NCI-H1417 treated with DMSO at 0.1 percent for 48 hours (cell line): ENCODE measurements around the gene OBP2A.

ENCODE experiments used
- DNase-seq: peaks from one replicate; lab custom pipeline; 2025; lab: John Stamatoyannopoulos, UW

OBP2A gene

DNA sequence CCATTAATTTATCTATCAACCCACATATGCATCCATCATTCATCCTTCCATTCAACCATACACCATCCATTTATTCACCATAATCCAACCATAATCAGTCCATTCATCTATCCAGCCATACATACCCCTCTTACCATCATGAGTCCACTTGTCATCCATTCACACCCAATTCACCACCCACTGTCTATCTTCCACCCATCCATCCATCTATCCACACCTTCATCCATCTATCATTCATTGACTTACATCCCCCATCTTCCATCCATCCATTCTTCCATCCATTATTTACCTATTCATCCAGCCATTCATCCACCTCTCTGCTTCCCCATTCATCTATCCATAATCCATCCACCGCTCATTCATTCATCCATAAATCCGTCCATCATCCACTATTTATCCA lies 33.4 kb downstream of the OBP2A start:
- no peak for DNase-seq

DNA sequence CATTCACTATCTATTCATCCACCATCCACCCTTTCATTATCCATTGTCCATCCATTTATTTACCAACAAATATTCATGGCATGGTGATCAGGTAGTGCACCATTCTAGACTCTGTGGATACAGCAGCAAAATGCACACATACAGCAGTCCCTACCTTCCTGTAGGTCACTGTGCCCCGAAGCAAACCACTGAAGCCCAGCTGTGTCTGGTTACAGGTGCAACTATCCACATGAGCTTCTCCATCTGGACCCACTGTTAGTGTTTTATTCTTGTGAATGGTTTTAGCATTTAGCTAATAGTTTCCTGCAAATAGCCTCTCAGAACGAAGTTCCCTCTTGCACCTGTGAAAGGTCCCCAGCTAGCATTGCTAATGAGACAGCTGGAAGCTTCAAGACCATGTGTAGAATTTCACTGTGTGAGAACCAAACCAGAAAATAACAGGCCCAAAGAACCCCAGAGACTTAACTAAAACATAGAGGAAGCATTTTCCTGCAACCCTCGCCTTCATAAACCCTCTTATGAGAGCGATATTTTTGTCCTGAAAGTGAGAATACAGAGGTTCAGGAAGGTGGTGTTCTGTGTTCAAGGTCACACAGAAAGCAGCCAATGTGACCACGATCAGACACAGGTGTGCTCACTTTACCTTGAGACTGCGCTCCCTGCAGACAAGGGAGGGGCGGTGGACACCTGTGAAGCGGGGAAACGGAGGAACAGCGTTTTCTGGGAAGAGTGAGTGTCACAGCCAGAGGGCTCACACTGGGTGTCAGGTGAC lies 34.1 kb downstream of the OBP2A start:
- DNase-seq, result no peak

DNA sequence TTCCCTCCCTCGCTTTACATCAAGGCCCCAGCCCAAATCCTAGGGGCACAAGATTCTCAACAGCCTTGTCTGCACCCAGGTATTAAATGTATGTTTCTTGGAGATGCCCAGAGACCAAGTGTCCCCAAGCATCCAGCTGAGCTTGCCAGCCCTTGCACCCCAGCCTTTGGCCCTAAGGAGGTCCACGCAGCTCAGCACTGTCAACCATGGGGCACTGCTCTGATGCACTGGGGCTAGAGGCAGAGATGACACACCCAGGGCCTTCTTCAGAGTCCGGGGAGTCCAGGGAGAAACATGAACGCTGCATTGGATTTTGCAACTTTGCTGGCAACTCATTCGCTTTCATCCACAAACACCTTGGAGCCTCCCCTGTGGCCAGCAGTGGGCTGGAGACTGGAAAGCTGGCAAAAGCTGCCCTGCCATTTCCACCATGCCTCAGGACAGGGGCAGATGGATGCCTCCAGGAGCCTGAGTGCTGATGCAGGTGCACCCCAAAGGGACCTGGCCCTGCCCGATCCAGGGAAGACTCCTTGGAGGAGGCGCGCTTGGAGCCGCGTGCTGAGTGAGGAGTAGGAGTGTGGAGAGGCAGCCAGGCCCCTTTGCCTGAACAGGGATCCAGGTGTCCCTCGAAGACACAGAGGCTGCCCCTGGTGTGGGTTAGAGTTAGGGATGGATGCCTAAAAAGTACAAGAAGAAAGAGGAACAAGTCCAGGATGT lies 34.9 kb downstream of the OBP2A start:
- no peak for DNase-seq

DNA sequence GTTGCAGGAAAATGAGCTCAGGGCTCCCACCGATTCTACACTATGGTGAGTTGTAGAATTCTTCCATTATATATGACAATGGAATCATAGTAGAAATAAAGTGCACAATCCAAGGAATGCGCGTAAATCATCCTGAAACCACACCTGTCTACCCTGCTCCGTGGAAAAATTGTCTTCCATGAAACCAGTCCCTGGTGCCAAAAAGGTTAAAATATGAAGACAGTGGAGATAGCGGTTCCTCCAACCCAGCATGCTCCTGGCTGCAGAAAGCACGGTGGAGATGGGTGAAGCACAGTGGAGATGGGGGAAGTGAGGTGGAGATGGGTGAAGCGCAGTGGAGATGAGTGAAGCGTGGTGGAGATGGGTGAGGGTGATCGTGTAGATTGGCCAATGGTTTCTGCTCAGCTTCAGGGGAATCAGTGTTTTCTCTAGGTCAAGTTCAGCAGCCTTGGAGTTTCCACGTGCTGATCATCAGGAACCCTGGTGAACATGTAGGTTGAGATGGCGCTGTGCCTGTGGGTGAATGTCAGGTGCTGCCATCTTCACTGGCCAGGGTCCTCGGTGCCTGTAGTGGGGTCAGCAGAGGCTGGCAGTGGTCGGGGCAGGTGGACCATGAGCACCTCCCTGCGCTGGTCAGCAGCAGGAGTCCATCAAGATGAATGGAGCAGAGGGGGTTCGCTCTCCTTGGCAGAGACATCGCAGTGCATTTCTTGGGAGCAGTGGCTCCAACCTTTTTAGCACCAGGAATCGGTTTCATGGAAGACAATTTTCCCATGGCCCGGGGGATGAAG lies 35.9 kb downstream of the OBP2A start:
- no peak for DNase-seq

DNA sequence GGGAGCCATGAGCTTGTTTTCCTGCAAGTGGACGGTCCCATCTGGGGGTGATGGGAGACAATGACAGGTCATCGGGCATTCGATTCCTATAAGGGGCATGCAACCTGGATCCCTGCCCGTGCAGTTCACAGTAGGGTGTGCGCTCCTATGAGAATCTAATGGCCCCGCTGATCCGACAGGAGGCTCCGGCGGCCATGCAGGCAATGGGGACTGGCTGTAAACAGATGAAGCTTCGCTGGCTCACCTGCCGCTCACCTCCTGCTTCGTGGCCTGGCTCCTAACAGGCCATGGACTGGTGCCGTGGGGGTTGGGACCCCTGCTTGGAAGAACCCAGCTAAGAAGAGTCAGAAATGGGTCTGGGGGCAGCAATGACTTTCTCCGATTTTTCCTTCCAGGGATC lies 36.6 kb downstream of the OBP2A start:
- DNase-seq, result no peak

DNA sequence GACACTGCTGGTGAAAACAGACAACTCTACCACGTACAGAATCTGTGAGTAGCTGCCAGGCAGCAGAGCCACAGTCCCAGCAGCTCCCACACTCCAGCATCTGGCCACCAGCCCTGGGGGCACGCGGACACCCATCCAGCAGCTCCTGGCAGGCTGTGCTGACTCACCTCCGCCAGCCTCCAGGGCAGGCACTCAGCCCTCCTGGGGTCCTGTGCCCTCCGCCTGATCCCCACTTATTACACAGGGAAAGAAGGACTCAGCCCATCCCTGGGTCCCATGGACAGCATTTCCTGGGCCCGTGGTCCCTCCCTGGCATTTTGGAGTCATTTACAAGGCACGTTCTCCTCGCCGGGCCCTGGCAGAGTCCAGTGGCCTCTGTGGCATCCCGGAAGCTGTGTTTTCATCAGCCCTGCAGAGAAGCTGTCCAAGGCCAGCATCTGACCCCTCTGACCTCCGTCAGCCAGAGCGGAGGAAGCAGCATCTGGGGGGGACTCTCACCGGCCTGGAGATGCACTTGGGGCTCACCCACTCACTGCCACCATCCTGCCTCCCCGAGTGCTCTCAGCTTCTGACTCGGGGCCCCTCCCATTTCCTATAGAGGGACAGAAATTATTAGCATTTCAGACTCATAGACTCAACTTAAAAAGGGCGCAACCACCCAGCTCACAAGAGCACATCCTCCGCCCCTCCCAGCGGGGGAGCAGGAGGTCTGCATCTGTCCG lies 37.2 kb downstream of the OBP2A start:
- DNase-seq, result no peak

DNA sequence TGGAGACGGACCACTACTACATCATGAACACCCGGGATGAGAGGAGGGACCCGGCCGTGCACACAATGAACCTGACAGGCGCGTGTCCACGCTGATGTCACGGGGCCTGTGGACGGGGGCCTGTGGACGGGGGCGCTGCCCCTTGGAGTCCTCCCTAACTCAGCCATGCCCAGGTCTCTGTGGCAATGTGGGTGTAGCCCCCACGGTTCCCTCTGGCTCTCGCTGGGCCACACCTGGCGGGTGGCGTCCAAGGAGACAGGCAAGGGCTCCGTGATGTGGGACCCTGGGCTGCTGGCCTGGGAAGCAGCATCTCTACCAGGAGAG lies 37.7 kb downstream of the OBP2A start:
- no peak for DNase-seq

DNA sequence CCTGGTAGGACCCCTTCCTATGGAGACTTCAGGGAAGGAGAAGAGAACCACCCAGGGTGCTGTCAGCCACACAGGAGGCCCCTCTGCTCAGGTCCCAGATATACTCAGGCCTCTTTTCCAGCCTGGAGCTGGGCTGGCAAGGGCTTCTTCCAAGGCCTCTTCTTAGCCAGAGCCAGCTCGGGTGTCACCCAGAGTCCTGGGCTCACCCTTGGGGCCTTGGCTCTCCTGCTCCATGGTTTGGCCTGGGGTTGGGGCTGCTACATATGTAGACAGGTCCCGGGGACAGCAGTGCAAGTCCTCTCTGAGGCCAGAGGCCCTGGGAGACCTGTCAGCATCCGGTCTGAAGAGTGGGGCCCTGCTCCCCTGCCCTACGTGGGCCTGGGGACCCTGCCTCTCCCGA lies 38.4 kb downstream of the OBP2A start:
- no peak for DNase-seq

DNA sequence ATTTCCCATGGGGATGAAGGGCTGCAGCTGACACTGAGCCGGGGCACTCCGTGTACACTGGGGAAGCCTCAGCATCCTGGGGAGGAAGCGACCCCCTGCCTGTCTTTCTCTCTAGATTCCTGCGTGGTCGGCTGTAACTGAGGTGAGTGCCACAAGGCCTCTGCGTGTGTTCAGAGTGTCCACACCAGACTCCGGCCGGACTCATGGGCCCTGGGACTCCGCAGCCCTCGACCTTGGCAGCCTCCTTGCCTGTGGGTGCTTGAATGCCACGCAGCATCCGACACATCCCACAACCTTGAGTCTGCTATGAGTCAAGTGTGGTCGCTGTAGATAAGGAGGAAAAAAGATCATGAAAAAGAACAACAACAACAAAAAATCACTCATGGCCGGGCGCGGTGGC lies 39.0 kb downstream of the OBP2A start:
- no peak for DNase-seq

DNA sequence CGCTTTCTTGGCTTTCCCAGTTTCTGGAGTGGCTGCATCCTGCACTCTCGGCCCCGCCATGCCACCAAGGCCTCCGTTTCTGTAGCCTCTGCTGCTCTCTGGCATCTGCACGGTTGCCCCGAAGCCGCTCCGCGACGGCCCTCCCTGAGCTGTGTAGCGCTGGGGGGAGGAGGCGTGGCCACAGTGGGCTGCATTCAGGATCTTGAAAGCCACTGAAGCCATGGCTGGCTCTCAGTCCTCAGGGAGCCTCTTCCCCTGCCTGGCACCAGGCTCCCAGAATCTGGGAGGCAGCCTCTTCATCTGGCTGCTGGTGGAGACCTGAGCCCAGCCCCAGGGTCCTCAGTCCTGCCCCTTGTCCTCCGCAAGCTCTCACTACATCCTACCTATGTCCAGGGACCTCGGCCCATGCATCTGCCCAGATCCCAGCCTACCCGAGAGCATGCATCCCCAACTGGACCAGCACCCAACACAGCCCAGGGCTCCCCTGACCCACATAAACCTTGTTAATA lies 40.7 kb downstream of the OBP2A start:
- DNase-seq, result no peak

DNA sequence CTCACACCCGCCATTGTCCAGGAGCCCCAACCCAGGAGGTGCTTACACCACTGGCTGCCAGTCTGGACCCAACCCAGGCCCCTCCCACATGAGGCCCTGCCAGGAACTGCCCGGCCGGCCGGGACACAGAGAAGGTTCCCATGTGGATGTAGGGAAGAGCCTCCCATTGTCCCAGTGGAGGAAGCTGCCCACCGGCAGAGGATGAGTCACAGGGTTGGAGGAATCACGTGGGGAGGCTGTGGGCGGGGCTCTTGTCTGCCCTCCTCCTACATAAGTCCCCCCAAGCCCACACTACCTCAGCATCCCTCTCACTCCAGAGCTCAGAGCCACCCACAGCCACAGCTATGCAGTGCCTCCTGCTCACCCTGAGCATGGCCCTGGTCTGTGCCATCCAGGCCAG lies 41.7 kb downstream of the OBP2A start:
- DNase-seq, result no peak

DNA sequence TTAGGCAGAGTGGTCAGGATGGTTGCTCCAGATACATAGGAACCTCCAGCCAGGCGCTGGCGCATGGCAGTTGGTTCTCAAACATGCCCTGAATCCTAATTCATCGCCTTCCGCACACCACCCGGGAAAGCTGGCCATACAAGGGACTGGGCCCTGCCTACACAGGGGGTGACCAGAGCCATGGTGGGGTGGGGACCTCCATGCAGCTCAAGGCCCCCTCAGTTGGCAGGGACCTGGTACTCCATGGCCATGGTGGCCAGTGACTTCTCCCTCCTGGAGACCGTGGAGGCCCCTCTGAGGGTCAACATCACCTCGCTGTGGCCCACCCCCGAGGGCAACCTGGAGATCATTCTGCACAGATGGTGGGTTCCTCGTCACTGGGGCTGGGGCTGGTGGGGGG lies 42.4 kb downstream of the OBP2A start:
- DNase-seq, result no peak

DNA sequence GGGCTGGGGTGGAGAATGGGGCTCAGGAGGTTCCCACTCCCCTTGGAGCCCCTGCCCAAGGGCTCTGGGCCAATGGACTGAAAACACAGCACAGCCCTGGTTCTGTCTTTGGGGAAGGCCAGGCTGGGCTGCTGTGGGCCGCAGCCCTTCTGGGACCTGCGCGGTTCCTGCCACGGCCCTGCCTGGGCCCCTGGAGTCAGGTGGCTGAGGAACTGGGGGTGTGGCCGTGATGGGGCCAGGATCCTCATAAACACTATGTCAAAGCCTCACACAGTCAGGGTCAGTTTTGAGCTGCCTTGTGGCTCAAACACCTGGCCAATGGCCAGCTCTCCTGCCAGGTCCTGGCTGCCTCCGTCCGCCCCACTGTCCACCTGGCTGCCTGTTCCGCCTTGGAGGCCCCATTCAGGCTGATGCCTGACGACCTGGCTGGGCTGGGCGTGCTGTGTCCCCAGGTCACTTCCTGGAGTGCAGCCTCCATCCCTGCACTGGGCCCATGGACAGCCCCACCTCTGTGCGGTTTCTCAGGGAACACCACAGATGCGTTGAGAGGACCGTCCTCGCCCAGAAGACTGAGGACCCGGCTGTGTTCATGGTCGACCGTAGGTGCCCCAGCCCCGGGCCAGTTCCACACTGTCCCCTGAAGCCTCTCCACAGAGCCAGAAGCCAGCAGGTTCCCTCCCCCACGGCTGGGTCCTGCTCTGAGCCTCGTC lies 43.1 kb downstream of the OBP2A start:
- DNase-seq, result no peak

DNA sequence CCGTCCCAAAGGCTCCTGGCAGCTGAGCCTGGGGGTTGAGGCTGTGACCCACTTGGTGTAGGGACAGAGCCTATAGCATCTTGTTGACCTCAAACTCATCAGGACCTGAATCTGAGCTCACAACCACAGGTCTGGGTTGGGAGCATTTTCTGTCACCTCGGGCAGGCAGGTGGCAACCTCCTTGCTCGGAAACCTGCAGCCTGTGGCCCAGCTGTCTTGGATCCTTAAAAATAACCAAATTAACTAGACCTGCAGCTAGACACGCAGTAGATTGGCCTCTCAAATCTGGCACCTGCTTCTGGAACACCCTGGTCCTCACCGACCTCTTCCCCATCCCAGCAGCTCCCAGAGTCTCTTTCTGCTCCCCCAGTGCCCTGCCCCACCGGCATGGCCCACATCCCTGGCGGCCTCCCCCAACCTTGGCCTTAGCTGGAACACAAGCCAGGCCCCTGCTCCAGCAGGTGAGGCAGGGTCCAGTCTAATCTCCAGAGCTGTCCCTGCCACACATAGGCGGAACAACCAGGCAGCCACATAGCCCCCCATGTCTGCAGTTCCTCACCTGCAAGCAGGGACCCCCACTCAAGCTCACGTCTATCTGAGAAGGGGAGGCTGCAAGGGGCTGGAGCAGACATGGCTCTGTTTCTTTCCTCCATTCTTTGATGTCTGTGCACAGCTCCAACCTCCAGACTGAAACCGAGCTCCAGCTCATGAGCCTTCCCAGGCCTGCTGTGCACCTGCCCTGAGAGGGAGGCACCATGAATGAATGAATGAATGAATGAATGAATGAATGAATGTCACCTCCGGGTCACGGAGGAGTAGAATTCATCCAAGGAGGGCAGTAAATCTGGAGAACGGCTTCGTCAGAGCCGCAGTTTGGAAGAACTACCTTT lies 43.9 kb downstream of the OBP2A start:
- no peak for DNase-seq

DNA sequence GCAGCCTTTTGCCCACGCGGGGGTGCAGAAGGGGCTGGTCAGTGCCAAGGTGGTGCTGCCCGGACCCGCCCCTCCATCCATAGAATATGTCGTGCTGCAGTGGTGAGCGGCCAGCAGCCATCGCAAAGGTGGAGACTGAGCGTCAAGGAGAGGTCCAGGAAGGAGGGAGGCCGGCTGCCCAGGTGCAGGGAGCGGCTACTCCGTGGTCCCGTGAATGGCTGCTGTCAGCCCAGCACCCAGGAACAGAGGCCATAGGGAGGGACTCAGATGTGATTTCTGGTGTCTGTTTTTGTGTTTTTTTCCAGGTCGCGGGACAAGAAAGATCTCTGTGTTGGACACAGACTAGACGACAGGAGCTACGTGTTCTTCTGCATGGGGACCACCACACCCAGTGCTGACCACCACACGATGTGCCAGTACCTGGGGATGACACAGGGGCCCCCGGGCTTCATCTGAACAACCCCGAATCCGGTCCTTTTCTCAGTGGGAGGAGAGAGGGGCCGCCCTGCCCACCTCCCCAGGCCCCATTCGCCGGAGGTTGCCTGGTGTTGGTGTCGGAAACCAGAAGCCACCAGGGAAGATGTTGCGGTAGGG lies 44.7 kb downstream of the OBP2A start:
- no peak for DNase-seq

DNA sequence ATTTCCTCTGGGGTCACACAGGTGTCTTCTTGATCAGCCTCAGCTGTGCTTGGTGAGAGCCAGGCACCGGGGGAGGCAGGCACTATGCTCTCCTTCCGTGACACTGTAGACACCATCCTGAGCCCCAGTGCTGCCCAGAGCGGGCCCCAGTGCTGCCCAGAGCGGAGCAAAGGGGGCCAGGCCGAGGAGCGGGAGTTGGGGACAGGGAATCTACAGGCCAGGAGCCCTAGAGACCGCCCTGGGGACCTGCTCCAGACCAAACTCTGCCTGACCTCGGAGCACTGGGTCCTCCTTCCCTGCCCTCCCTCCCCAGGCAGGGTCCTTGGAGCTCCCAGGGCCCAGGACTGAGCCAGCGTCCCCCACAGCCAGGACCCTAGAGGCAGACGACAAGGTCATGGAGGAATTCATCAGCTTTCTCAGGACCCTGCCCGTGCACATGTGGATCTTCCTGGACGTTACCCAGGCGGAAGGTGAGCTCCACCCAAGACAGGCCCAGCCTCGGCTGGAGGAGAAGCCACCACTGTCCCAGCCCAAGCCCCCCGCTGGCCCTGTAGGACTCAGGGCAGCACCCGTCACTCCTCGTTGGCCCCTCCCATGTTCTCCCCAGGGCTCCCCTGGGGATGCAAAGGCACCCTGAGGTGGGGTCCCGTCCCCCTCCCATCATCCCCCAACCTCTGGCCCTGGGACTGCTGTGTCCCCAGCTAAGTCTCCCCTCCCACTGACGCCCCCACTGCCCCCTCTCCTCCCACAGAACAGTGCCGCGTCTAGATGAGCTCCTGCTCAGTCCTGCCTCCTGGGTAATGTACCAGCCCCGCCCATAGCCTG lies 45.8 kb downstream of the OBP2A start:
- no peak for DNase-seq

DNA sequence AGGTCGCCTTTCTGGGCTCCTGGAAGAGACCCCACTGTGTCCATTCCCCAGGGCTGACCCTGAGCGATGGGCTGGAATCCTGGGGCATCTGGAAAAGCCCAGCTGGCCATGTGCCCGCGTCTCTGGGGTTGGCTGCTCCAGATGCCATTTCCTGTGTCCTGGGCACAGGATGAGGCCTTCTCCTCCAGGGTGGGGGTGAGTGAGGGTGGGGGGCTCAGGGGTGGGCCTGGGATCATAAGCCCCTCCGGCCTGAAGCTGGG lies 46.3 kb downstream of the OBP2A start:
- DNase-seq, result no peak

DNA sequence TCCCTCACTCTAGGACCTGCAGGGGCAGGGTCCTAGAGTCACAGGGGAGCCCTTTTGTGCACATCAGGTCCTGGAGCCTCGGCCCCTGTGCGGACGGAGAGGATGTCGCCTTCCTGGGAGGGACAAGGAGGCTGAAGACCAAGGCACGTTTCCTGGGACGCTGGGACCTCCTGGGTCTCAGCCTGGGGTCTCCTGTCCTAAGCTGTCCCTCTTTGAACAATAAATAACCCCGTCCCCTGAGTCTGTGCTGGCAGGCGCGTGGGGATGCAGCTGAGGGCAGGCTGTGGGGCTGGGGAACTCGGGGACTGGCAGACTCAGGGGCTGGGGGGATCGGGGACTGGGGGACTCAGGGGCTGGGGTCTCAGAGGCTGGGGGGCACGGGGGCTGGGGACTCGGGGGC lies 46.7 kb downstream of the OBP2A start:
- DNase-seq, result no peak

DNA sequence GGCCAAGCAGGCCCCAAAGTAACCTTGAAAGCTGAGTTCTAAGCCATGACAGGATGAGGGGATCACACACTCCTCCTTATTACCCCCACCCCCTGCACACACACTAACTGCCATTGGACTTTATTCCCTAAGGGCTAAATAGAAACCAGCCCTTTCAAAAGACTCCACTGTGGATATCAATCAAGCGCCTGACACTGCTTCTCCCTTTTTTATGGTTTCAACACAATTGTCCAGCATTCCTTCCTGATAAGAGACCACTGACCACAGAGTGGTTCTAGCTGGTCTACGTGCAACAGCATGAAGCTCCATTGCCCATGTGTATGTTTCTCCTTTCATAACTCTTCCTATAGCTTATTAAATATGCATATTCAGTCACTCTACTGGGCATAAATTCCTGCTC lies 50.3 kb downstream of the OBP2A start:
- no peak for DNase-seq
